Spleen (tissue), 7 donors: ENCODE results near the gene GET4.

ENCODE experiments used
- POLR2A ChIP-seq, 3 donors: fragments of 450-650 bp; IDR thresholded peaks; one replicate each; pipeline ENCODE4 v1.5.1; 2017; ENCODE audit warnings: antibody characterized with exemption in 3 of 3, mild to moderate bottlenecking in 1 of 3
- POLR2AphosphoS5 ChIP-seq, 3 donors: sonication (generic); formaldehyde crosslinking; IDR thresholded peaks; one replicate each; pipeline ENCODE4 v1.5.1; 2017; ENCODE audit warnings: antibody characterized with exemption in 3 of 3
- TF ChIP-seq, protein P1 (sequence below), 11 experiments: fragments of 200-600 bp in 7 of 11; fragments of 450-650 bp in 4 of 11; sonication (generic) in 4 of 11; IDR thresholded peaks in 8 of 11; conservative IDR thresholded peaks in 3 of 11; 1 replicate in 7 of 11; 2 replicates in 4 of 11; pipeline versions ENCODE4 v1.4.0 to v1.8.0; 2016 to 2021; ENCODE audit warnings: antibody characterized with exemption in 11 of 11, inconsistent platforms in 4 of 11, mild to moderate bottlenecking in 1 of 11
- donor health status: DM: no; HTN: no; CAD: no; lungs with moderate emphysema.
- donor health status: DM: no; HTN: no; CAD: no.
- donor health status: DM: no; HTN: no; CAD: no.

GRCh38 chr7:885893-886625 lies 9.7 kb downstream of the GET4 start:
- TF ChIP-seq POLR2AphosphoS5 (IDR thresholded peaks at IDR 0.05) = no peak
- TF ChIP-seq, protein P1, sequence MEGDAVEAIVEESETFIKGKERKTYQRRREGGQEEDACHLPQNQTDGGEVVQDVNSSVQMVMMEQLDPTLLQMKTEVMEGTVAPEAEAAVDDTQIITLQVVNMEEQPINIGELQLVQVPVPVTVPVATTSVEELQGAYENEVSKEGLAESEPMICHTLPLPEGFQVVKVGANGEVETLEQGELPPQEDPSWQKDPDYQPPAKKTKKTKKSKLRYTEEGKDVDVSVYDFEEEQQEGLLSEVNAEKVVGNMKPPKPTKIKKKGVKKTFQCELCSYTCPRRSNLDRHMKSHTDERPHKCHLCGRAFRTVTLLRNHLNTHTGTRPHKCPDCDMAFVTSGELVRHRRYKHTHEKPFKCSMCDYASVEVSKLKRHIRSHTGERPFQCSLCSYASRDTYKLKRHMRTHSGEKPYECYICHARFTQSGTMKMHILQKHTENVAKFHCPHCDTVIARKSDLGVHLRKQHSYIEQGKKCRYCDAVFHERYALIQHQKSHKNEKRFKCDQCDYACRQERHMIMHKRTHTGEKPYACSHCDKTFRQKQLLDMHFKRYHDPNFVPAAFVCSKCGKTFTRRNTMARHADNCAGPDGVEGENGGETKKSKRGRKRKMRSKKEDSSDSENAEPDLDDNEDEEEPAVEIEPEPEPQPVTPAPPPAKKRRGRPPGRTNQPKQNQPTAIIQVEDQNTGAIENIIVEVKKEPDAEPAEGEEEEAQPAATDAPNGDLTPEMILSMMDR (IDR thresholded peaks at IDR 0.05 in 8 of 11, conservative IDR thresholded peaks at IDR 0.05 in 3 of 11) = no peak
- TF ChIP-seq POLR2A (IDR thresholded peaks at IDR 0.05) = no peak
